Loucy (cell line): Measurements from ENCODE around the gene ASZ1.

Experiments
- H2AFZ ChIP-seq: fragments of 200-600 bp; sonication (generic); 2 replicates; pipeline ENCODE4 v1.6.0; 2016; ENCODE audit warnings: antibody characterized with exemption, mild to moderate bottlenecking, low read length, moderate library complexity
- H3F3A ChIP-seq: fragments of 200-600 bp; 2 replicates; pipeline ENCODE4 v1.6.0; 2016; ENCODE audit warnings: antibody characterized with exemption, low read depth, mild to moderate bottlenecking
- H3K27me3 ChIP-seq: fragments of 200-600 bp; sonication (generic); 2 replicates; pipeline ENCODE4 v1.6.1; 2014; ENCODE audit warnings: low read length, mild to moderate bottlenecking; ENCODE audit not compliant: insufficient read depth, poor library complexity, severe bottlenecking
- H3K36me3 ChIP-seq: fragments of 200-600 bp; sonication (generic); 2 replicates; pipeline ENCODE4 v1.6.1; 2016; ENCODE audit warnings: low read length; ENCODE audit not compliant: insufficient read depth
- H3K4me1 ChIP-seq: fragments of 200-600 bp; sonication (generic); 2 replicates; pipeline ENCODE4 v1.5.1; 2014; ENCODE audit warnings: low read length, mild to moderate bottlenecking; ENCODE audit not compliant: insufficient read depth, poor library complexity, severe bottlenecking
- H3K4me2 ChIP-seq: fragments of 200-600 bp; sonication (generic); 2 replicates; pipeline ENCODE4 v1.6.0; 2014; ENCODE audit warnings: antibody characterized with exemption, low read length, low read depth, mild to moderate bottlenecking; ENCODE audit not compliant: poor library complexity, severe bottlenecking
- H3K4me3 ChIP-seq: fragments of 200-600 bp; sonication (generic); 2 replicates; pipeline ENCODE4 v1.5.1; 2014; ENCODE audit warnings: low read length, mild to moderate bottlenecking, mixed read lengths; ENCODE audit not compliant: poor library complexity, severe bottlenecking
- H3K79me2 ChIP-seq: fragments of 200-600 bp; sonication (generic); 2 replicates; pipeline ENCODE4 v1.6.1; 2014; ENCODE audit warnings: low read length; ENCODE audit not compliant: insufficient read depth
- H3K9ac ChIP-seq: fragments of 200-600 bp; sonication (generic); 2 replicates; pipeline ENCODE4 v1.6.0; 2014; ENCODE audit warnings: mild to moderate bottlenecking, low read depth, low read length, moderate library complexity; ENCODE audit not compliant: poor library complexity, severe bottlenecking
- H3K9me2 ChIP-seq: fragments of 200-600 bp; sonication (generic); replicated peaks from 2 replicates; pipeline ENCODE4 v1.6.1; 2016; ENCODE audit warnings: low read depth, low read length, mixed read lengths
- H3K9me3 ChIP-seq: fragments of 200-600 bp; sonication (generic); 2 replicates; pipeline ENCODE4 v1.6.1; 2014; ENCODE audit warnings: mild to moderate bottlenecking, antibody characterized with exemption, low read length, low read depth; ENCODE audit not compliant: insufficient read depth
- H4K20me1 ChIP-seq: fragments of 200-600 bp; sonication (generic); 2 replicates; pipeline ENCODE4 v1.6.0; 2014; ENCODE audit warnings: antibody characterized with exemption, low read length, mild to moderate bottlenecking; ENCODE audit not compliant: insufficient read depth, poor library complexity, severe bottlenecking
- EZH2phosphoT487 ChIP-seq: fragments of 200-600 bp; IDR thresholded peaks from 2 replicates; pipeline ENCODE4 v1.6.1; 2018; ENCODE audit warnings: antibody characterized with exemption, mild to moderate bottlenecking, moderate library complexity, borderline replicate concordance
- TF ChIP-seq, protein P1 (sequence below): fragments of 200-600 bp; sonication (generic); conservative IDR thresholded peaks from 2 replicates; pipeline ENCODE4 v1.5.1; 2014; ENCODE audit warnings: mild to moderate bottlenecking, antibody characterized with exemption, low read length

The ASZ1 gene

DNA sequence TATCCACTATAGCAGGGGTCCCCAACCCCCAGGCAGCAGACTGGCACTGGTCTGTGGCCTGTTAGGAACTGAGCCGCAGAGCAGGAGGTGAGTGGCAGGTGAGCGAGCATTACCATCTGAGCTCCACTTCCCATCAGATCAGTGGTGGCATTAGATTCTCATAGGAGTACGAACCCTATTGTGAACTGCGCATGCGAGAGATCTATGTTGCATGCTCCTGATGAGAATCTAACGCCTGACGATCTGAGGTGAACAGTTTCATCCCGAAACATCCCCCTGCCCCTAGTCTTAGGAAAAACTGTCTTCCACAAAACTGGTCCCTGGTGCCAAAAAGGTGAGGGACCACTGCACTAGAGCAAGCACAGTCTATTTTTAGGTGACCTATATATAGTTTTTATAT lies 23.6 kb downstream of the ASZ1 start:
- Histone ChIP-seq H3K4me3 (no peak overlapping the region), H3K9me2 (no peaks in the 10 kb centered on the region), H3K9ac (no peak overlapping the region), H3K4me2 (no peak overlapping the region), H3K79me2 (no peaks in the 10 kb centered on the region), H2AFZ (no peak overlapping the region), H3K4me1 (no peaks in the 10 kb centered on the region), H4K20me1 (no peaks in the 10 kb centered on the region), H3K36me3 (no peaks in the 10 kb centered on the region), H3K9me3 (no peaks in the 10 kb centered on the region), H3K27me3 (no peaks in the 10 kb centered on the region), H3F3A (no peaks in the 10 kb centered on the region)
- TF ChIP-seq, protein P1, sequence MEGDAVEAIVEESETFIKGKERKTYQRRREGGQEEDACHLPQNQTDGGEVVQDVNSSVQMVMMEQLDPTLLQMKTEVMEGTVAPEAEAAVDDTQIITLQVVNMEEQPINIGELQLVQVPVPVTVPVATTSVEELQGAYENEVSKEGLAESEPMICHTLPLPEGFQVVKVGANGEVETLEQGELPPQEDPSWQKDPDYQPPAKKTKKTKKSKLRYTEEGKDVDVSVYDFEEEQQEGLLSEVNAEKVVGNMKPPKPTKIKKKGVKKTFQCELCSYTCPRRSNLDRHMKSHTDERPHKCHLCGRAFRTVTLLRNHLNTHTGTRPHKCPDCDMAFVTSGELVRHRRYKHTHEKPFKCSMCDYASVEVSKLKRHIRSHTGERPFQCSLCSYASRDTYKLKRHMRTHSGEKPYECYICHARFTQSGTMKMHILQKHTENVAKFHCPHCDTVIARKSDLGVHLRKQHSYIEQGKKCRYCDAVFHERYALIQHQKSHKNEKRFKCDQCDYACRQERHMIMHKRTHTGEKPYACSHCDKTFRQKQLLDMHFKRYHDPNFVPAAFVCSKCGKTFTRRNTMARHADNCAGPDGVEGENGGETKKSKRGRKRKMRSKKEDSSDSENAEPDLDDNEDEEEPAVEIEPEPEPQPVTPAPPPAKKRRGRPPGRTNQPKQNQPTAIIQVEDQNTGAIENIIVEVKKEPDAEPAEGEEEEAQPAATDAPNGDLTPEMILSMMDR: no peak
- no peak for TF ChIP-seq EZH2phosphoT487

DNA sequence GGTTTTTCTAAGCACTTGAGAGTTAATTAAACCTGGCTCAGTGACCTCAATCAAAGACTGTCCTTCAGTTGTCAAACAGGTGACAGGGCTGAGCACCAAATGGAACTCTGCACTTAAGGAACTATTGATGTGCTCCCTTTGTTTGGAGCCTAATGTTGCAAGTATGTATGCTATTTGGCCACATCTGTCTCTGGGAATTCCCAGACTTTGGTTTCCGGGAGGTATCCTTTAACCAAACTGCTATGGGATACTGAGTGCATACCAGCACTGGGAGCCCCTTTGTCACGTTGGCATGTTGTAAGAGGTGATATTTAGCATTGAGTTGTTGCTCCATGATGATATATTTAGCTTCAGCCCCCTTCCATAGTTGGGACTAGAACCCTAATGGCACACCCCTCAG lies 25.2 kb downstream of the ASZ1 start:
- H3K79me2 ChIP-seq: no peaks in the 10 kb centered on the region
- H3K9me3 ChIP-seq: no peaks in the 10 kb centered on the region
- H4K20me1 ChIP-seq: no peaks in the 10 kb centered on the region
- H3F3A ChIP-seq: no peaks in the 10 kb centered on the region
- H3K36me3 ChIP-seq: no peaks in the 10 kb centered on the region
- H3K4me1 ChIP-seq: no peaks in the 10 kb centered on the region
- no peak overlapping the region for H3K4me3 ChIP-seq
- H3K4me2 ChIP-seq: no peak overlapping the region
- H3K9me2 ChIP-seq: no peaks in the 10 kb centered on the region
- no peak for TF ChIP-seq EZH2phosphoT487
- TF ChIP-seq, protein P1: no peak
- H3K27me3 ChIP-seq: no peaks in the 10 kb centered on the region
- H3K9ac ChIP-seq: no peak overlapping the region
- no peak overlapping the region for H2AFZ ChIP-seq

DNA sequence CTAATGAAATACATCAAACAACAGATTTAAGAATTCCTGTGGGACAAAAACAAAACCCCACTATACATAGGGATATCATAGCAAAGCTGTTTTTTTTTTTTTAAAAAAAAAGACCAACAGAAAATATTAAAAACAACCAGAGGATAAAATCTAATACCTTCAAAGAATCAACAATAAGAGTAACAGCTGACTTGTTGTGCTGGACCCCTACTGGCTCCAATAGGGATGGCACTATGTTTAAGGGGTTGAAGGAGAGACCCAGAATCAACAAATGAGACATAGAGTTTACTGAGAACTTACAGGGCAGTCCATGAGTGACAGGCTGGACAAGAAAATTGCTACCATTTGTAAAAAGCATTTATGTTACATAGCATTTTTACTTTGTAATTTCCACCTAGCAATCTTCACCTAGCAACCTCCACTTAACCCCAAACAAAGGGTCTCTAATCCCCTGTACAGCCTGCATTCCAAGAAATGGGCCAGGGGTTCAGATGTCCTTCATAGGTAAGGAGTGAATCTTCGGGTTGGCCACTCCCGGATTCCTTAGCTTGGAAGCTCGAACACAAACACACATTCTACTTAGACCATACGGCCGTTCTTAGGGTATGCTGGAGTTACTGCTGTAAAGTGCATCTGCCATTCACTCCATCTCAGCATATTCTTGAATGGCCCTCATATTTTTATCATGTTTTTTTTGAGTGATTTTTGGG lies 25.8 kb downstream of the ASZ1 start:
- TF ChIP-seq EZH2phosphoT487: no peak
- TF ChIP-seq, protein P1: peak; percentile 53
- H3K36me3 ChIP-seq: no peaks in the 10 kb centered on the region
- H3K27me3 ChIP-seq: no peaks in the 10 kb centered on the region
- H3K4me3 ChIP-seq: no peak overlapping the region
- no peaks in the 10 kb centered on the region for H3K79me2 ChIP-seq
- no peaks in the 10 kb centered on the region for H3K9me3 ChIP-seq
- no peak overlapping the region for H3K9ac ChIP-seq
- H3F3A ChIP-seq: no peaks in the 10 kb centered on the region
- H3K9me2 ChIP-seq: no peaks in the 10 kb centered on the region
- H4K20me1 ChIP-seq: no peaks in the 10 kb centered on the region
- H3K4me1 ChIP-seq: no peaks in the 10 kb centered on the region
- H2AFZ ChIP-seq: no peak overlapping the region
- no peak overlapping the region for H3K4me2 ChIP-seq
